Hematopoietic multipotent progenitor cell treated with erythropoietin and hydrocortisone succinate and interleukin-3 and kit ligand, for 17 days (in vitro differentiated cells): ENCODE results near the gene SYVN1.
"Not testable (repeated sequence)": the region's sequence is repeated elsewhere in the genome, so short reads cannot be mapped to it uniquely, and the experiment has no call there.

ENCODE experiments used
- DNase-seq: peaks from one replicate; pipeline ENCODE4 v3.0.0-alpha.2; 2015; ENCODE audit warnings: low spot score

Gene SYVN1

GRCh38 chr11:65127473-65128181, 6.7 kb downstream of the SYVN1 start:
- DNase-seq = no peak

- no peak for DNase-seq
Measured at GRCh38 chr11:65126624-65127274, 7.6 kb downstream of the SYVN1 start.

- DNase-seq = no peak
Measured at GRCh38 chr11:65125197-65126056, 8.9 kb downstream of the SYVN1 start.

GRCh38 chr11:65124480-65125196, 9.7 kb downstream of the SYVN1 start:
- no peak for DNase-seq

GRCh38 chr11:65121865-65122696, 12.2 kb downstream of the SYVN1 start, which contains the start of the genes FAU and MRPL49:
TSS of gene FAU (minus strand) at chr11:65122134. CDS start at chr11:65121813, 321 bp downstream.
TSS of gene MRPL49 (plus strand) at chr11:65122321. CDS start at chr11:65122347, 26 bp downstream.
- DNase-seq = peak; percentile 99

GRCh38 chr11:65121447-65121864, 12.9 kb downstream of the SYVN1 start:
- peak; percentile 80 for DNase-seq

GRCh38 chr11:65120831-65121230, 13.5 kb downstream of the SYVN1 start:
- no peak for DNase-seq

GRCh38 chr11:65119670-65119995, 14.7 kb downstream of the SYVN1 start:
- DNase-seq = no peak

- not testable (repeated sequence) for DNase-seq
Measured at GRCh38 chr11:65118891-65119669, 15.2 kb downstream of the SYVN1 start.

GRCh38 chr11:65118097-65118837, 16.1 kb downstream of the SYVN1 start:
- no peak for DNase-seq

GRCh38 chr11:65117206-65118096, 16.9 kb downstream of the SYVN1 start, which contains the start of gene ZNHIT2:
TSS of gene ZNHIT2 (minus strand) at chr11:65117701. CDS start at chr11:65117653, 48 bp downstream.
- peak; percentile 100 for DNase-seq

GRCh38 chr11:65116370-65117205, 17.7 kb downstream of the SYVN1 start:
- peak; percentile 40 for DNase-seq

- no peak for DNase-seq
Measured at GRCh38 chr11:65115361-65116082, 18.8 kb downstream of the SYVN1 start.

GRCh38 chr11:65114538-65115171, 19.7 kb downstream of the SYVN1 start:
- DNase-seq = no peak

GRCh38 chr11:65113839-65114238, 20.5 kb downstream of the SYVN1 start:
- peak; percentile 75 for DNase-seq

- DNase-seq = peak; percentile 41
Measured at GRCh38 chr11:65113361-65113756, 21.0 kb downstream of the SYVN1 start.
